Lung (tissue), 12 donors: ENCODE results near the gene PACRG. TPM values are rescaled to one million over a fixed set of nuclear protein-coding genes. Genes with fewer than 3 reads are reported as not detected.

Source experiments
- ATAC-seq: fragments of 200-7000 bp; cut with Tn5 transposase; one replicate; pipeline ENCODE4 v1.9.1; 2020; ENCODE audit warnings: moderate number of reproducible peaks; ENCODE audit not compliant: insufficient read depth, low FRiP score
- DNase-seq, 3 donors: peaks; one replicate each; pipeline ENCODE4 v3.0.0-alpha.2; 2013 to 2017
- H3K27ac ChIP-seq, 2 donors: one replicate each; pipeline ENCODE4 v1.5.1; 2013; ENCODE audit warnings: mild to moderate bottlenecking in 2 of 2, moderate library complexity in 2 of 2, control low read depth in 1 of 2, inconsistent platforms in 1 of 2, low read depth in 1 of 2, low read length in 1 of 2
- H3K27me3 ChIP-seq, 3 donors: one replicate each; pipeline ENCODE4 v1.5.1; 2013; ENCODE audit warnings: low read length in 2 of 3; ENCODE audit not compliant: control insufficient read depth in 3 of 3, insufficient read depth in 3 of 3
- H3K36me3 ChIP-seq, 4 donors: one replicate each; pipeline ENCODE4 v1.5.1; 2013; ENCODE audit warnings: low read length in 4 of 4, mild to moderate bottlenecking in 1 of 4, moderate library complexity in 1 of 4; ENCODE audit not compliant: control insufficient read depth in 4 of 4, insufficient read depth in 4 of 4
- H3K4me1 ChIP-seq, 5 donors: one replicate each; pipeline ENCODE4 v1.5.1; 2013; ENCODE audit warnings: low read length in 5 of 5, mild to moderate bottlenecking in 2 of 5, moderate library complexity in 1 of 5; ENCODE audit not compliant: control insufficient read depth in 5 of 5, insufficient read depth in 5 of 5
- H3K4me3 ChIP-seq: one replicate; pipeline ENCODE4 v1.5.1; 2013; ENCODE audit warnings: mild to moderate bottlenecking, control low read depth, moderate library complexity
- H3K9ac ChIP-seq, 2 donors: one replicate each; pipeline ENCODE4 v1.5.1; 2013; ENCODE audit warnings: low read length in 2 of 2, control low read depth in 1 of 2; ENCODE audit not compliant: insufficient read depth in 1 of 2
- H3K9me3 ChIP-seq, 4 donors: one replicate each; pipeline ENCODE4 v1.5.1; 2013; ENCODE audit warnings: low read length in 3 of 4, mild to moderate bottlenecking in 1 of 4, moderate library complexity in 1 of 4; ENCODE audit not compliant: control insufficient read depth in 4 of 4, insufficient read depth in 3 of 4
- WGBS, 2 donors: extraction: QIAGEN DNeasy Blood & Tissue Kit; methylation state at CpG; one replicate each; pipeline ENCODE4 v1.1.7; 2013; 5-methylcytosine and 5-hydroxymethylcytosine counted together
- polyA plus RNA-seq, 2 donors: library from polyadenylated mRNA; stranded (reverse); fragments of 200-250 nt; gene quantifications; one replicate each; pipeline ENCODE4 v1.2.1, GENCODE V29; 2013
- total RNA-seq, 2 donors: library from RNA; depleted of rRNA in 1 of 2; stranded (reverse); fragments of >200 nt in 1 of 2; gene quantifications; one replicate each; pipeline ENCODE4 v1.2.1, GENCODE V29; 2014 to 2021
- TF ChIP-seq, protein P1 (sequence below): IDR thresholded peaks from 2 replicates; pipeline ENCODE4 v1.5.1; 2012; ENCODE audit warnings: mild to moderate bottlenecking; ENCODE audit errors: control extremely low read depth, extremely low read depth
- donor health status: control.
- donor health status: control.
- donor health status: Bipolar disorder and iron deficiency.
- donor health status: healthy.
- donor health status: DM: yes; HTN: yes; CAD: no.

PACRG gene
- total and polyA plus RNA-seq, 4 donors: 3.8 to 26.6 (median 7.4) TPM

- peak overlapping the region in 1 of 2 donors; percentile 61 for H3K27ac ChIP-seq
- TF ChIP-seq, protein P1, sequence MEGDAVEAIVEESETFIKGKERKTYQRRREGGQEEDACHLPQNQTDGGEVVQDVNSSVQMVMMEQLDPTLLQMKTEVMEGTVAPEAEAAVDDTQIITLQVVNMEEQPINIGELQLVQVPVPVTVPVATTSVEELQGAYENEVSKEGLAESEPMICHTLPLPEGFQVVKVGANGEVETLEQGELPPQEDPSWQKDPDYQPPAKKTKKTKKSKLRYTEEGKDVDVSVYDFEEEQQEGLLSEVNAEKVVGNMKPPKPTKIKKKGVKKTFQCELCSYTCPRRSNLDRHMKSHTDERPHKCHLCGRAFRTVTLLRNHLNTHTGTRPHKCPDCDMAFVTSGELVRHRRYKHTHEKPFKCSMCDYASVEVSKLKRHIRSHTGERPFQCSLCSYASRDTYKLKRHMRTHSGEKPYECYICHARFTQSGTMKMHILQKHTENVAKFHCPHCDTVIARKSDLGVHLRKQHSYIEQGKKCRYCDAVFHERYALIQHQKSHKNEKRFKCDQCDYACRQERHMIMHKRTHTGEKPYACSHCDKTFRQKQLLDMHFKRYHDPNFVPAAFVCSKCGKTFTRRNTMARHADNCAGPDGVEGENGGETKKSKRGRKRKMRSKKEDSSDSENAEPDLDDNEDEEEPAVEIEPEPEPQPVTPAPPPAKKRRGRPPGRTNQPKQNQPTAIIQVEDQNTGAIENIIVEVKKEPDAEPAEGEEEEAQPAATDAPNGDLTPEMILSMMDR: no peak
- DNase-seq: no peak
- H3K27me3 ChIP-seq: no peaks in the 10 kb centered on the region
- WGBS, 2 donors: 87 to 92% methylated on average over 7 of the region's 7 CpGs
- ATAC-seq: no peak
- H3K9ac ChIP-seq: no peak overlapping the region
- H3K4me1 ChIP-seq: peaks cover 0 to 12% (median 6%) of the 10 kb centered on the region in 5 donors
- no peaks in the 10 kb centered on the region for H3K36me3 ChIP-seq
- no peak overlapping the region for H3K4me3 ChIP-seq
- H3K9me3 ChIP-seq: no peaks in the 10 kb centered on the region
These were observed 534.3 kb downstream of the PACRG start for GRCh38 chr6:163262080-163262479.

- no peaks in the 10 kb centered on the region for H3K27me3 ChIP-seq
- TF ChIP-seq, protein P1: no peak
- no peak overlapping the region for H3K27ac ChIP-seq
- DNase-seq (peak in 1 of 3 donors; percentile 35), ATAC-seq (no peak)
- 91 to 93% methylated on average over 8 of the region's 8 CpGs for WGBS, 2 donors
- H3K4me1 ChIP-seq: peaks cover 0 to 12% (median 6%) of the 10 kb centered on the region in 5 donors
- no peak overlapping the region for H3K9ac ChIP-seq
- H3K4me3 ChIP-seq: no peak overlapping the region
- H3K9me3 ChIP-seq: no peaks in the 10 kb centered on the region
- H3K36me3 ChIP-seq: no peaks in the 10 kb centered on the region
These were observed 535.4 kb downstream of the PACRG start for GRCh38 chr6:163263196-163263595.

GRCh38 chr6:163263998-163264661 is 536.4 kb downstream of the PACRG start:
- H3K27ac ChIP-seq: peak overlapping the region in 1 of 2 donors; percentile 65
- H3K27me3 ChIP-seq: no peaks in the 10 kb centered on the region
- ATAC-seq (no peak), DNase-seq (no peak)
- no peak overlapping the region for H3K9ac ChIP-seq
- H3K4me3 ChIP-seq: no peak overlapping the region
- H3K9me3 ChIP-seq: no peaks in the 10 kb centered on the region
- H3K4me1 ChIP-seq: peaks cover 0 to 12% (median 6%) of the 10 kb centered on the region in 5 donors
- TF ChIP-seq, protein P1: no peak
- 89 to 95% methylated on average over 13 of the region's 13 CpGs for WGBS, 2 donors
- no peaks in the 10 kb centered on the region for H3K36me3 ChIP-seq

DNA sequence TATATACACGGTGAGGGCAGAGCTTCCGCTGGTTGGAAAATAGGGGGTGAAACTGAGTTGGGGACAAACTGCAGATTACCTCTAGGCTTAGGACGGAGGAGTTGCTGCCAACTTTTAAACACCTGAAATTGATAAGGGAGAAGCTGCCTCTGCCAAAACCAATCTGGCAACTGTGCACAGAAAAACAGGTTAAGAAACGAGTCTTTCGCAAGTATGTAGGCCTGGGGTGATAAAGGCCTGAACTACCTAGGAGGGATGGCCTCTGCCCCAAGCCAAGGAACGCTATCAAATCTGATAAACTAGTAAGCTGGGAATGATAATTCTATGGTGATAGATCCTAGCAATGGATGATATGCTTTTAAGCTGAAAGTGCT is 536.9 kb downstream of the PACRG start:
- Histone ChIP-seq H3K27me3 (no peaks in the 10 kb centered on the region), H3K9ac (no peak overlapping the region), H3K9me3 (no peaks in the 10 kb centered on the region), H3K36me3 (no peaks in the 10 kb centered on the region), H3K27ac (peak overlapping the region in 1 of 2 donors; percentile 65), H3K4me3 (no peak overlapping the region), H3K4me1 (peaks cover 0 to 12% (median 6%) of the 10 kb centered on the region in 5 donors)
- DNase-seq (no peak), ATAC-seq (no peak)
- 70 to 82% methylated on average over 6 of the region's 6 CpGs for WGBS, 2 donors
- TF ChIP-seq, protein P1: no peak
